CD14-positive monocyte (primary cell): ENCODE measurements around the gene TEX51. TPM values are rescaled to one million over a fixed set of nuclear protein-coding genes. Genes with fewer than 3 reads are reported as not detected.

Source experiments
- DNase-seq, 3 donors: peaks; one replicate each; pipeline ENCODE4 v3.0.0-alpha.2; 2011 to 2022
- H2AFZ ChIP-seq: 2 replicates; pipeline ENCODE4 v1.6.0; 2012; ENCODE audit warnings: mild to moderate bottlenecking, low read depth, low read length, inconsistent platforms; ENCODE audit not compliant: insufficient read depth, poor library complexity, severe bottlenecking
- H3K27ac ChIP-seq, 2 donors: 1 replicate in 1 of 2; 2 replicates in 1 of 2; pipeline ENCODE4 v1.5.1; 2012 to 2013; ENCODE audit warnings: low read length in 2 of 2, control low read depth in 1 of 2, inconsistent platforms in 1 of 2, low read depth in 1 of 2, mild to moderate bottlenecking in 1 of 2
- H3K27me3 ChIP-seq, 2 donors: one replicate each; pipeline versions ENCODE4 v1.6.0 to v1.6.1; 2011 to 2013; ENCODE audit warnings: low read length in 2 of 2; ENCODE audit not compliant: control insufficient read depth in 2 of 2, insufficient read depth in 2 of 2
- H3K36me3 ChIP-seq, 2 donors: replicated peaks in 1 of 2; 1 replicate in 1 of 2; 2 replicates in 1 of 2; pipeline versions ENCODE4 v1.5.1 to v1.6.1; 2012 to 2013; ENCODE audit warnings: low read length in 2 of 2, control low read depth in 1 of 2, inconsistent platforms in 1 of 2, mild to moderate bottlenecking in 1 of 2; ENCODE audit not compliant: insufficient read depth in 2 of 2, control insufficient read depth in 1 of 2
- H3K4me1 ChIP-seq, 2 donors: 1 replicate in 1 of 2; 2 replicates in 1 of 2; pipeline versions ENCODE4 v1.5.1 to v1.6.1; 2012 to 2013; ENCODE audit warnings: low read length in 2 of 2, control low read depth in 1 of 2, inconsistent platforms in 1 of 2, mild to moderate bottlenecking in 1 of 2, moderate library complexity in 1 of 2; ENCODE audit not compliant: insufficient read depth in 2 of 2, control insufficient read depth in 1 of 2
- H3K4me2 ChIP-seq: replicated peaks from 2 replicates; pipeline ENCODE3; 2012; ENCODE audit warnings: low read length, moderate library complexity, mild to moderate bottlenecking; ENCODE audit not compliant: poor library complexity, severe bottlenecking; ENCODE audit errors: extremely low read depth
- H3K4me3 ChIP-seq, 3 experiments: fragments of 200-600 bp in 1 of 3; sonication (generic) in 1 of 3; replicated peaks in 1 of 3; 1 replicate in 2 of 3; 2 replicates in 1 of 3; pipeline ENCODE4 v1.5.1; 2011 to 2013; ENCODE audit warnings: low read length in 3 of 3, mild to moderate bottlenecking in 3 of 3, control low read depth in 2 of 3, low read depth in 2 of 3, inconsistent platforms in 1 of 3, moderate library complexity in 1 of 3
- H3K79me2 ChIP-seq: 2 replicates; pipeline ENCODE4 v1.6.0; 2012; ENCODE audit warnings: mild to moderate bottlenecking, control low read depth, inconsistent platforms, low read length, moderate library complexity; ENCODE audit not compliant: insufficient read depth
- H3K9ac ChIP-seq: 2 replicates; pipeline ENCODE4 v1.6.0; 2017; ENCODE audit warnings: low read length, mild to moderate bottlenecking; ENCODE audit not compliant: insufficient read depth, poor library complexity, severe bottlenecking
- H3K9me3 ChIP-seq, 2 donors: replicated peaks in 1 of 2; 1 replicate in 1 of 2; 2 replicates in 1 of 2; pipeline versions ENCODE4 v1.5.1 to v1.6.1; 2012 to 2013; ENCODE audit warnings: low read length in 2 of 2, control low read depth in 1 of 2; ENCODE audit not compliant: control insufficient read depth in 1 of 2, insufficient read depth in 1 of 2
- H4K20me1 ChIP-seq: 2 replicates; pipeline ENCODE4 v1.6.0; 2012; ENCODE audit warnings: mild to moderate bottlenecking, low read length, control low read depth, moderate library complexity; ENCODE audit not compliant: insufficient read depth
- H3K27ac Mint-ChIP-seq, 7 donors: one replicate each; pipeline ENCODE4 v1.8.0; 2020; ENCODE audit warnings: mild to moderate bottlenecking in 7 of 7, mixed read lengths in 7 of 7, moderate library complexity in 6 of 7, inconsistent platforms in 2 of 7
- H3K27me3 Mint-ChIP-seq, 3 donors: one replicate each; pipeline ENCODE4 v1.8.0; 2021 to 2022; ENCODE audit warnings: low read depth in 3 of 3, mild to moderate bottlenecking in 3 of 3, mixed read lengths in 3 of 3, moderate library complexity in 3 of 3, inconsistent platforms in 1 of 3
- H3K36me3 Mint-ChIP-seq, 2 donors: one replicate each; pipeline ENCODE4 v1.8.0; 2020; ENCODE audit warnings: mixed read lengths in 2 of 2, inconsistent platforms in 1 of 2, mild to moderate bottlenecking in 1 of 2
- H3K4me1 Mint-ChIP-seq: one replicate; pipeline ENCODE4 v1.8.0; 2020; ENCODE audit warnings: mild to moderate bottlenecking, mixed read lengths
- H3K4me3 Mint-ChIP-seq, 2 donors: one replicate each; pipeline ENCODE4 v1.8.0; 2020; ENCODE audit warnings: mild to moderate bottlenecking in 2 of 2, mixed read lengths in 2 of 2, moderate library complexity in 1 of 2
- H3K9me3 Mint-ChIP-seq, 7 donors: one replicate each; pipeline ENCODE4 v1.8.0; 2020 to 2022; ENCODE audit warnings: mixed read lengths in 7 of 7, mild to moderate bottlenecking in 6 of 7, moderate library complexity in 6 of 7, inconsistent platforms in 2 of 7
- CTCF ChIP-seq: fragments of 200-600 bp; IDR thresholded peaks from one replicate; pipeline ENCODE4 v1.8.0; 2022; ENCODE audit warnings: antibody characterized with exemption, mild to moderate bottlenecking
- whole genome bisulfite sequencing: methylation state at CpG from one replicate; pipeline ENCODE4 v1.1.5; 2013; ENCODE audit warnings: missing lambda C conversion rate; ENCODE audit not compliant: insufficient coverage; 5-methylcytosine and 5-hydroxymethylcytosine counted together
- intact Hi-C, 2 donors: fragments of 100-400 bp; cut with micrococcal nuclease; formaldehyde crosslinking; loops; one replicate each; pipeline versions ENCODE4 v1.15.0 to v1.15.1; 2023
- polyA minus RNA-seq: library from RNA; depleted of rRNA, polyadenylated mRNA; stranded (reverse); fragments of >200 nt; gene quantifications from 2 replicates; pipeline ENCODE4 v1.2.3, GENCODE V29; 2012
- polyA plus RNA-seq, 3 donors: library from polyadenylated mRNA; depleted of rRNA in 1 of 3; unstranded in 2 of 3; stranded (reverse) in 1 of 3; fragments of 300-500 nt in 2 of 3; fragments of >200 nt in 1 of 3; fragmentation: Illumina TruSeq in 2 of 3; gene quantifications; 1 replicate in 2 of 3; 2 replicates in 1 of 3; pipeline ENCODE4 v1.2.3, GENCODE V29; 2012 to 2021
- total RNA-seq, 12 experiments: library from RNA in 1 of 12; stranded (reverse) in 1 of 12; fragments of 120-200 nt in 1 of 12; gene quantifications; one replicate each; pipeline ENCODE4 v1.2.4 and lab custom pipeline; 2013 to 2026; ENCODE audit warnings: mixed read lengths in 6 of 12, inconsistent platforms in 1 of 12

TEX51 gene
- total RNA-seq (2013) = not detected
- polyA plus RNA-seq = not detected
- not detected in 2 replicates for polyA minus RNA-seq
- total RNA-seq (lab: John Stamatoyannopoulos, UW) = 0 to 0.12 (median 0) reads per million in 11 experiments

- H3K4me1 Mint-ChIP-seq = no peaks in the 10 kb centered on the region
Measured at GRCh38 chr2:126898636-126899035, at the start of gene TEX51. TSS of gene TEX51 (plus strand) at chr2:126898890. CDS start at chr2:126898919, 29 bp downstream.

GRCh38 chr2:126849054-126849453 is 49.6 kb upstream of the TEX51 start:
- no peaks in the 10 kb centered on the region for H3K36me3 ChIP-seq
- 80% methylated on average over 1 of the region's 2 CpGs for WGBS
- H3K4me3 ChIP-seq = no peak overlapping the region
- no peaks in the 10 kb centered on the region for H3K27me3 ChIP-seq
- Mint-ChIP-seq H3K9me3 (peaks cover 5 to 14% (median 9%) of the 10 kb centered on the region in 7 donors), H3K36me3 (peaks cover 0 to 2% of the 10 kb centered on the region in 2 donors), H3K4me1 (peaks cover 24% of the 10 kb centered on the region), H3K4me3 (no peak overlapping the region), H3K27me3 (no peaks in the 10 kb centered on the region), H3K27ac (peak overlapping the region in 1 of 7 donors; percentile 60)
- H3K9ac ChIP-seq = no peak overlapping the region
- H3K4me2 ChIP-seq = no peak overlapping the region
- no peak for TF ChIP-seq CTCF
- peaks cover 14 to 20% of the 10 kb centered on the region in 2 donors for H3K4me1 ChIP-seq
- H4K20me1 ChIP-seq = no peaks in the 10 kb centered on the region
- no peaks in the 10 kb centered on the region for H3K79me2 ChIP-seq
- peaks cover 7 to 12% of the 10 kb centered on the region in 2 donors for H3K9me3 ChIP-seq
- intact Hi-C loops = no loop called here
- no peak overlapping the region for H3K27ac ChIP-seq
- H2AFZ ChIP-seq = no peak overlapping the region
- no peak for DNase-seq

More at GRCh38 chr2:126898636-126899035, at the start of gene TEX51:
- no peaks in the 10 kb centered on the region for H3K36me3 ChIP-seq
- no peak within 1 kb of the TSS for H3K27ac ChIP-seq
- TF ChIP-seq CTCF = no peak
- no peaks in the 10 kb centered on the region for H4K20me1 ChIP-seq
- no peaks in the 10 kb centered on the region for H3K27me3 ChIP-seq
- Mint-ChIP-seq H3K36me3 (no peaks in the 10 kb centered on the region), H3K9me3 (peaks cover 3 to 16% (median 10%) of the 10 kb centered on the region in 7 donors), H3K27me3 (peaks cover 3 to 10% (median 7%) of the 10 kb centered on the region in 3 donors), H3K27ac (no peak within 1 kb of the TSS), H3K4me3 (no peak within 1 kb of the TSS)
- peaks cover 0 to 13% of the 10 kb centered on the region in 2 donors for H3K9me3 ChIP-seq
- H2AFZ ChIP-seq = no peak within 1 kb of the TSS
- 89% methylated on average over 4 of the region's 5 CpGs for WGBS
- intact Hi-C loops = no loop called here
- H3K9ac ChIP-seq = no peak within 1 kb of the TSS
- no peak within 1 kb of the TSS for H3K4me2 ChIP-seq
- H3K79me2 ChIP-seq = no peaks in the 10 kb centered on the region
- no peaks in the 10 kb centered on the region for H3K4me1 ChIP-seq
- no peak within 1 kb of the TSS for H3K4me3 ChIP-seq
- no peak for DNase-seq
